ENCODE results near the gene IL4R. TPM values are rescaled to one million over a fixed set of nuclear protein-coding genes. Genes with fewer than 3 reads are reported as not detected.

Gene IL4R
- total and polyA plus RNA-seq, 2 of the 13 experiments (the other 11 are each of a cell fraction or from before 2014, with no cell fraction given), result 15.9 to 49.6 TPM

GRCh38 chr16:27315333-27316037 lies 1.7 kb downstream of the IL4R start (continued):
- no peak for TF ChIP-seq DZIP1 (CRISPR knock-in tag; IDR thresholded peaks at IDR 0.05)
- TF ChIP-seq IRF1 (CRISPR knock-in tag; IDR thresholded peaks at IDR 0.05; ENCODE audit: low read depth), result no peak
- peak in 1 of 2 experiments; percentile 39; a peak in 1 of 4 replicates for TF ChIP-seq EP300 (IDR thresholded peaks at IDR 0.05; ENCODE audit: low read depth in 2 of 2, low read length in 2 of 2)
- TF ChIP-seq EP300 (CRISPR knock-in tag; IDR thresholded peaks at IDR 0.05; ENCODE audit: borderline replicate concordance), result peak; percentile 49; the same call in 1 of the 2 replicates
- no peak for TF ChIP-seq ZSCAN31 (CRISPR knock-in tag; IDR thresholded peaks at IDR 0.05; ENCODE audit: low read depth)
- TF ChIP-seq ZNF101 (CRISPR knock-in tag; IDR thresholded peaks at IDR 0.05; ENCODE audit: borderline replicate concordance, low read depth), result no peak
- no peak for TF ChIP-seq ATAD3A (CRISPR knock-in tag; IDR thresholded peaks at IDR 0.05)
- TF ChIP-seq YEATS2 (CRISPR knock-in tag; IDR thresholded peaks at IDR 0.05; ENCODE audit: borderline replicate concordance), result no peak
- peak; percentile 78; the same call in 1 of the 2 replicates for TF ChIP-seq ZNF253 (CRISPR knock-in tag; IDR thresholded peaks at IDR 0.05; ENCODE audit: borderline replicate concordance)
- no peak for TF ChIP-seq ISX (CRISPR knock-in tag; conservative IDR thresholded peaks at IDR 0.05)
- TF ChIP-seq ETV5 (CRISPR knock-in tag; IDR thresholded peaks at IDR 0.05; ENCODE audit: borderline replicate concordance), result peak; percentile 43; the same call in 1 of the 2 replicates
- TF ChIP-seq ZNF674 (CRISPR knock-in tag; IDR thresholded peaks at IDR 0.05; ENCODE audit: low read depth), result no peak
- TF ChIP-seq ZNF687 (CRISPR knock-in tag; IDR thresholded peaks at IDR 0.05), result peak; percentile 48
- no peak for TF ChIP-seq E2F2 (CRISPR knock-in tag; IDR thresholded peaks at IDR 0.05; ENCODE audit: borderline replicate concordance)
- no peak for TF ChIP-seq ZNF512 (CRISPR knock-in tag; IDR thresholded peaks at IDR 0.05)
- no peak for TF ChIP-seq ZNF703 (CRISPR knock-in tag; IDR thresholded peaks at IDR 0.05; ENCODE audit: borderline replicate concordance)
- peak; percentile 20; the same call in 1 of the 2 replicates for TF ChIP-seq MYC (CRISPR knock-in tag; IDR thresholded peaks at IDR 0.05; ENCODE audit: borderline replicate concordance)

All from HepG2 (cell line).